HEK293 (cell line): ENCODE results near the gene SAMD4B.

Source experiments
- CTCF ChIA-PET: fragments of 350-600 bp; formaldehyde crosslinking; extraction: SDS; loops from one replicate; lab custom pipeline; 2021; ENCODE audit warnings: antibody characterized with exemption; lab: Yijun Ruan, JAX
- POLR2A ChIA-PET: fragments of 300-600 bp; formaldehyde crosslinking; extraction: SDS; loops from one replicate; lab custom pipeline; 2020; ENCODE audit warnings: antibody characterized with exemption, inconsistent platforms; lab: Yijun Ruan, JAX
- H3K27ac ChIP-seq: fragments of 200-500 bp; sonication (Bioruptor generic); 2 replicates; pipeline ENCODE4 v1.5.1; 2014; ENCODE audit warnings: low read depth, low read length, control low read depth, inconsistent platforms; ENCODE audit errors: extremely low read depth
- H3K36me3 ChIP-seq, 2 experiments: fragments of 200-500 bp in 1 of 2; sonication (Bioruptor generic) in 1 of 2; 1 replicate in 1 of 2; 2 replicates in 1 of 2; pipeline ENCODE4 v1.5.1; 2014 to 2017; ENCODE audit warnings: inconsistent platforms in 2 of 2, low read length in 2 of 2; ENCODE audit not compliant: control insufficient read depth in 2 of 2, insufficient read depth in 1 of 2
- H3K4me1 ChIP-seq: fragments of 200-500 bp; sonication (Bioruptor generic); 2 replicates; pipeline ENCODE4 v1.5.1; 2014; ENCODE audit warnings: mild to moderate bottlenecking, low read length, inconsistent platforms; ENCODE audit not compliant: control insufficient read depth, insufficient read depth
- H3K4me3 ChIP-seq: 2 replicates; pipeline ENCODE4 v1.5.1; 2011; ENCODE audit warnings: low read depth, mild to moderate bottlenecking, control low read depth, low read length, moderate library complexity
- H3K9me3 ChIP-seq: fragments of 200-500 bp; sonication (Bioruptor generic); 2 replicates; pipeline ENCODE4 v1.5.1; 2014; ENCODE audit warnings: low read depth, low read length, inconsistent platforms; ENCODE audit not compliant: control insufficient read depth, insufficient read depth
- CTCF ChIP-seq: fragments of 450-650 bp; formaldehyde crosslinking; IDR thresholded peaks from 2 replicates; pipeline ENCODE4 v1.5.1; 2016; ENCODE audit warnings: missing biosample characterization, missing genetic modification characterization
- EGR2 ChIP-seq: fragments of 450-650 bp; formaldehyde crosslinking; IDR thresholded peaks from 2 replicates; pipeline ENCODE4 v1.5.1; 2016; ENCODE audit warnings: low read depth, missing biosample characterization, missing genetic modification characterization
- FEZF1 ChIP-seq: fragments of 450-650 bp; formaldehyde crosslinking; IDR thresholded peaks from 2 replicates; pipeline ENCODE4 v1.5.1; 2016; ENCODE audit warnings: missing biosample characterization, missing genetic modification characterization
- KLF9 ChIP-seq: fragments of 450-650 bp; formaldehyde crosslinking; IDR thresholded peaks from 2 replicates; pipeline ENCODE4 v1.5.1; 2016; ENCODE audit warnings: missing biosample characterization, missing genetic modification characterization, low read depth
- PRDM1 ChIP-seq: fragments of 450-650 bp; formaldehyde crosslinking; IDR thresholded peaks from 2 replicates; pipeline ENCODE4; 2016; ENCODE audit warnings: missing biosample characterization, missing genetic modification characterization
- SCRT2 ChIP-seq: fragments of 450-650 bp; formaldehyde crosslinking; IDR thresholded peaks from 2 replicates; pipeline ENCODE4 v1.5.1; 2016; ENCODE audit warnings: missing biosample characterization, missing genetic modification characterization
- TRIM28 ChIP-seq: IDR thresholded peaks from 2 replicates; pipeline ENCODE4 v1.6.1; 2011; ENCODE audit warnings: low read length, control low read depth, borderline replicate concordance
- YY1 ChIP-seq: fragments of 450-650 bp; formaldehyde crosslinking; IDR thresholded peaks from 2 replicates; pipeline ENCODE4 v1.5.1; 2018; ENCODE audit warnings: missing biosample characterization, missing genetic modification characterization
- ZBTB26 ChIP-seq: fragments of 450-650 bp; formaldehyde crosslinking; optimal IDR thresholded peaks from 2 replicates; pipeline ENCODE3; 2016; ENCODE audit warnings: missing biosample characterization, mild to moderate bottlenecking, missing genetic modification characterization
- ZFHX2 ChIP-seq: fragments of 450-650 bp; formaldehyde crosslinking; conservative IDR thresholded peaks from 2 replicates; pipeline ENCODE4 v1.5.1; 2016; ENCODE audit warnings: missing biosample characterization, missing genetic modification characterization
- ZNF26 ChIP-seq: fragments of 450-650 bp; formaldehyde crosslinking; IDR thresholded peaks from 2 replicates; pipeline ENCODE4 v1.5.1; 2016; ENCODE audit warnings: missing biosample characterization, missing genetic modification characterization
- ZNF311 ChIP-seq: fragments of 450-650 bp; formaldehyde crosslinking; IDR thresholded peaks from 2 replicates; pipeline ENCODE4 v1.5.1; 2017; ENCODE audit warnings: missing biosample characterization, missing genetic modification characterization, borderline replicate concordance
- ZNF394 ChIP-seq: fragments of 450-650 bp; formaldehyde crosslinking; IDR thresholded peaks from 2 replicates; pipeline ENCODE4 v1.5.1; 2016; ENCODE audit warnings: missing biosample characterization, missing genetic modification characterization, mild to moderate bottlenecking, moderate library complexity, borderline replicate concordance
- ZNF510 ChIP-seq: fragments of 450-650 bp; formaldehyde crosslinking; IDR thresholded peaks from 2 replicates; pipeline ENCODE4 v1.5.1; 2018; ENCODE audit warnings: mild to moderate bottlenecking, missing genetic modification characterization, missing biosample characterization; ENCODE audit not compliant: insufficient replicate concordance
- ZNF747 ChIP-seq: fragments of 450-650 bp; formaldehyde crosslinking; IDR thresholded peaks from 2 replicates; pipeline ENCODE4 v1.5.1; 2016; ENCODE audit warnings: missing biosample characterization, missing genetic modification characterization
- ZNF768 ChIP-seq: fragments of 450-650 bp; formaldehyde crosslinking; IDR thresholded peaks from 2 replicates; pipeline ENCODE4 v1.5.1; 2018; ENCODE audit warnings: missing biosample characterization, mild to moderate bottlenecking, missing genetic modification characterization
- ZNF785 ChIP-seq: fragments of 450-650 bp; formaldehyde crosslinking; IDR thresholded peaks from 2 replicates; pipeline ENCODE4 v1.5.1; 2016; ENCODE audit warnings: missing biosample characterization, missing genetic modification characterization
- ZNF791 ChIP-seq: fragments of 450-650 bp; formaldehyde crosslinking; IDR thresholded peaks from 2 replicates; pipeline ENCODE4 v1.5.1; 2016; ENCODE audit warnings: missing biosample characterization, missing genetic modification characterization
- ZNF830 ChIP-seq: fragments of 450-650 bp; IDR thresholded peaks from 2 replicates; pipeline ENCODE4 v1.5.0; 2018; ENCODE audit warnings: missing biosample characterization, missing genetic modification characterization, low read depth, mild to moderate bottlenecking, moderate library complexity
- ZNF837 ChIP-seq: fragments of 450-650 bp; formaldehyde crosslinking; IDR thresholded peaks from 2 replicates; pipeline ENCODE4 v1.5.1; 2016; ENCODE audit warnings: missing biosample characterization, missing genetic modification characterization

The SAMD4B gene

GRCh38 chr19:39296055-39296645 lies 46.1 kb upstream of the SAMD4B start, which contains the start of gene IFNL1:
Gene IFNL1, plus strand, starts transcription at chr19:39296407. Its CDS starts 15 bp downstream, at chr19:39296422.
- Histone ChIP-seq H3K9me3 (no peaks in the 10 kb centered on the region; the same call in 1 of the 2 replicates), H3K4me3 (no peak within 1 kb of the TSS), H3K36me3 (no peaks in the 10 kb centered on the region), H3K27ac (no peak within 1 kb of the TSS), H3K4me1 (no peaks in the 10 kb centered on the region)
- POLR2A ChIA-PET, result interaction anchor here (2.3 kb wide), 1 partner anchor 9 kb away, joined by 7 read pairs; no protein-coding TSS in a partner anchor
- TF ChIP-seq KLF9 (peak; percentile 38; the same call in 1 of the 2 replicates), YY1 (tag by site-specific recombination) (no peak), TRIM28 (no peak), SCRT2 (tag by site-specific recombination) (peak; percentile 29; the same call in 1 of the 2 replicates), ZNF510 (no peak), ZNF26 (tag by site-specific recombination) (no peak), EGR2 (tag by site-specific recombination) (peak; percentile 68), ZBTB26 (tag by site-specific recombination) (no peak), ZFHX2 (tag by site-specific recombination) (peak; percentile 60), ZNF785 (no peak), FEZF1 (tag by site-specific recombination) (no peak)
- CTCF ChIA-PET, result interaction anchor here (0.5 to 1.5 kb wide), 6 partner anchors 15 to 174 kb away, joined by 3 to 6 read pairs (median 3); no protein-coding TSS in a partner anchor

- POLR2A ChIA-PET, result interaction anchor here (0.7 to 2.3 kb wide), 2 partner anchors 9 to 60 kb away, joined by 7 to 9 read pairs; no protein-coding TSS in a partner anchor
- Histone ChIP-seq H3K27ac (no peak overlapping the region), H3K4me3 (no peak overlapping the region), H3K4me1 (no peaks in the 10 kb centered on the region), H3K36me3 (no peaks in the 10 kb centered on the region), H3K9me3 (no peaks in the 10 kb centered on the region)
- TF ChIP-seq ZNF791, result 0 out of 2 replicates have a peak, but pooled peaks have one; percentile 26
- TF ChIP-seq ZNF837, result no peak
- peak; percentile 93 for TF ChIP-seq PRDM1 (tag by site-specific recombination)
- TF ChIP-seq ZNF747 (tag by site-specific recombination), result 0 out of 2 replicates have a peak, but pooled peaks have one; percentile 68
- TF ChIP-seq ZNF311, result 0 out of 2 replicates have a peak, but pooled peaks have one; percentile 26
- CTCF ChIA-PET, result interaction anchor here (0.5 to 1.4 kb wide), 4 partner anchors 15 to 175 kb away, joined by 3 to 6 read pairs (median 3); no protein-coding TSS in a partner anchor
These were observed 45.3 kb upstream of the SAMD4B start for GRCh38 chr19:39296906-39297305.

- no peak overlapping the region for H3K4me3 ChIP-seq
- no peak for TF ChIP-seq ZNF768 (tag by site-specific recombination)
- TF ChIP-seq ZFHX2 (tag by site-specific recombination), result peak; percentile 88
- TF ChIP-seq CTCF (tag by site-specific recombination), result 0 out of 2 replicates have a peak, but pooled peaks have one; percentile 3
- no peak for TF ChIP-seq ZNF394 (tag by site-specific recombination)
- peak; percentile 86 for TF ChIP-seq EGR2 (tag by site-specific recombination)
- no peak for TF ChIP-seq ZNF830 (tag by site-specific recombination)
- H3K4me1 ChIP-seq, result no peaks in the 10 kb centered on the region
- no peaks in the 10 kb centered on the region for H3K9me3 ChIP-seq
- H3K36me3 ChIP-seq, result no peaks in the 10 kb centered on the region
- ChIA-PET POLR2A (no interaction called here), CTCF (interaction anchor here (1.7 kb wide), 1 partner anchor 111 kb away, joined by 3 read pairs; no protein-coding TSS in a partner anchor)
- H3K27ac ChIP-seq, result no peak overlapping the region
These were observed 44.1 kb upstream of the SAMD4B start for GRCh38 chr19:39297931-39298634.
